ENCODE data around the gene FHOD3.

DNA sequence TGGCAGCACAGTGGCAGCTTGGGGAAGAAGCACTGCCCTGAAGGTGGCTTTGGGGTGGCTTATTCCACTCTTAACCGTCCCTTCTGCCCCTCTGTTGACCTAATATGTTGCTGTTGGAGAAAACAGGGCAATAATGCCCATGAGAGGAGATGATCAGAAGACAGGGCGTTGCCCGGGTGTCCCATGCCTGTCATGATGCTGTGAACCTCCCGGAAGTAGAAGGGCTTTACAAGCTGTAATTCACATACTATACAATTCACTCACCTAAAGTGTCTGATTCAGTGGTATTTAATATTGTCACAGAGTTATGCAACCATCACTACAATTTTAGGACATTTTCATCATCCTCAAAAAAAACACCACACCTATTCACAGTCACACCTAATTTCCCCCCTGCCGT is 112.3 kb downstream of the FHOD3 start:
- TF ChIP-seq CTCF (IDR thresholded peaks at IDR 0.05; ENCODE audit: insufficient read depth, low read depth, low read length) (no peak), EZH2 (IDR thresholded peaks at IDR 0.05; ENCODE audit: insufficient read depth, low read length) (no peak)
